RWPE2 (cell line): Measurements from ENCODE around the gene SLC27A5.
"Not testable (repeated sequence)": the region's sequence is repeated elsewhere in the genome, so short reads cannot be mapped to it uniquely, and the experiment has no call there.

Experiments used
- ATAC-seq: fragments of 200-7000 bp; cut with Tn5 transposase; 3 replicates; pipeline ENCODE4 v1.9.1; 2021; ENCODE audit warnings: low read depth
- DNase-seq: peaks from one replicate; pipeline ENCODE4 v3.0.0-alpha.2; 2020; ENCODE audit warnings: low spot score
- H3K27ac ChIP-seq: fragments of 450-650 bp; 2 replicates; pipeline ENCODE4 v1.5.1; 2017; ENCODE audit warnings: mild to moderate bottlenecking; ENCODE audit not compliant: poor library complexity, severe bottlenecking
- H3K27me3 ChIP-seq: fragments of 250-450 bp; sonication (Bioruptor Pico); 2 replicates; pipeline ENCODE4 v1.5.1; 2021; ENCODE audit warnings: mild to moderate bottlenecking, moderate library complexity; ENCODE audit not compliant: insufficient read depth, poor library complexity, severe bottlenecking
- H3K36me3 ChIP-seq: fragments of 250-450 bp; sonication (Bioruptor Pico); 2 replicates; pipeline ENCODE4 v1.5.1; 2020; ENCODE audit warnings: low read depth, mild to moderate bottlenecking, moderate library complexity
- H3K4me1 ChIP-seq: fragments of 250-450 bp; sonication (Bioruptor Pico); 2 replicates; pipeline ENCODE4 v1.5.1; 2021; ENCODE audit warnings: mild to moderate bottlenecking, moderate library complexity; ENCODE audit not compliant: insufficient read depth, poor library complexity, severe bottlenecking
- H3K4me3 ChIP-seq: fragments of 250-450 bp; sonication (Bioruptor Pico); 2 replicates; pipeline ENCODE4 v1.5.1; 2021; ENCODE audit warnings: mild to moderate bottlenecking, moderate library complexity; ENCODE audit not compliant: severe bottlenecking
- H3K9me3 ChIP-seq: fragments of 250-450 bp; sonication (Bioruptor Pico); 2 replicates; pipeline ENCODE4 v1.5.1; 2021; ENCODE audit warnings: mild to moderate bottlenecking, moderate library complexity; ENCODE audit not compliant: severe bottlenecking
- TF ChIP-seq, protein P1 (sequence below): fragments of 450-650 bp; IDR thresholded peaks from one replicate; pipeline ENCODE4 v1.5.1; 2017; ENCODE audit warnings: mild to moderate bottlenecking, moderate library complexity; ENCODE audit not compliant: poor library complexity, severe bottlenecking

The SLC27A5 gene

DNA sequence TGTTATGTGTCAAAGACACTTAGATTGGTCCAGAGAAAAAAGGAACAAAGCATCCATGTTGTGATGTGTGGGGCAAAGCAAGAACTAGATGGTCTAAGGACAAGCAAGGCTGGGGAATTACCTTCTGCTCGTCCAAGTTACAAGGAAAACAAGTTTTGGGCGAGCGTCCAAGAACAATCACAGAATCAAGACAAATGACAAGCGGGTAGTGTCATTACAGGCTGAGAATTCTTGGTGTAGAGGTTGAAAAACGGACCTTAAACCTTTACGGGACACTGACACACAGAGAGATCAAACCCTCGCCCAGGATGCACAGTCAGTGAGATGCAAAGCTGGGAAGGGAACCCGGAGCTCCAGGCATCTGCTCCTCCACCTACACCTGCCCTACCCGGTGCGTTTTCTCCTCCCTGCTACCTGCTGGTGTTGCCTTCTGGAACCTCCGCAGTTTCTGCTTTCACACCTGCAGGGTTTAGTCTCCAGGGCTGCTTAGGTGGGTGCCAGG lies 60.9 kb downstream of the SLC27A5 start:
- ATAC-seq (peak; percentile 49), DNase-seq (no peak)
- H3K36me3 ChIP-seq = no peaks in the 10 kb centered on the region
- no peaks in the 10 kb centered on the region for H3K4me1 ChIP-seq
- no peaks in the 10 kb centered on the region for H3K27me3 ChIP-seq
- H3K27ac ChIP-seq = no peak overlapping the region
- TF ChIP-seq, protein P1, sequence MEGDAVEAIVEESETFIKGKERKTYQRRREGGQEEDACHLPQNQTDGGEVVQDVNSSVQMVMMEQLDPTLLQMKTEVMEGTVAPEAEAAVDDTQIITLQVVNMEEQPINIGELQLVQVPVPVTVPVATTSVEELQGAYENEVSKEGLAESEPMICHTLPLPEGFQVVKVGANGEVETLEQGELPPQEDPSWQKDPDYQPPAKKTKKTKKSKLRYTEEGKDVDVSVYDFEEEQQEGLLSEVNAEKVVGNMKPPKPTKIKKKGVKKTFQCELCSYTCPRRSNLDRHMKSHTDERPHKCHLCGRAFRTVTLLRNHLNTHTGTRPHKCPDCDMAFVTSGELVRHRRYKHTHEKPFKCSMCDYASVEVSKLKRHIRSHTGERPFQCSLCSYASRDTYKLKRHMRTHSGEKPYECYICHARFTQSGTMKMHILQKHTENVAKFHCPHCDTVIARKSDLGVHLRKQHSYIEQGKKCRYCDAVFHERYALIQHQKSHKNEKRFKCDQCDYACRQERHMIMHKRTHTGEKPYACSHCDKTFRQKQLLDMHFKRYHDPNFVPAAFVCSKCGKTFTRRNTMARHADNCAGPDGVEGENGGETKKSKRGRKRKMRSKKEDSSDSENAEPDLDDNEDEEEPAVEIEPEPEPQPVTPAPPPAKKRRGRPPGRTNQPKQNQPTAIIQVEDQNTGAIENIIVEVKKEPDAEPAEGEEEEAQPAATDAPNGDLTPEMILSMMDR = no peak
- H3K9me3 ChIP-seq = no peaks in the 10 kb centered on the region
- H3K4me3 ChIP-seq = peak overlapping the region; percentile 70

DNA sequence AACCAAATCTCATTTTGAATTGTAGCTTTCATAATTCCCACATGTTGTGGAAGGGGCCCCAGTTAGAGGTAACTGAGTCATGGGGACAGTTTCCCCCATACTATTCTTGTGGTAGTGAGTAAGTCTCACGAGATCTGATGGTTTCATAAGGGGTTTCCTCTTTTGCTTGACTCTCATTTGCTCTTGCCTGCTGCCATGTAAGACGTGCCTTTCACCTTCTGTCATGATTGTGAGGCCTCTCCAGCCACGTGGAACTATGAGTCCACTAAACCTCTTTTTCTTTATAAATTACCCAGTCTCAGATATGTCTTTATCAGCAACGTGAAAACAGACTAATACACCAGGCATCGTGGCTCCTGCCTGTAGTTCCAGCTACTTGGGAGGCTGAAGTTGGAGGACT lies 61.8 kb downstream of the SLC27A5 start:
- not testable (repeated sequence) for ATAC-seq, DNase-seq, H3K4me1 ChIP-seq, H3K9me3 ChIP-seq, H3K27ac ChIP-seq, H3K36me3 ChIP-seq, H3K4me3 ChIP-seq, H3K27me3 ChIP-seq

DNA sequence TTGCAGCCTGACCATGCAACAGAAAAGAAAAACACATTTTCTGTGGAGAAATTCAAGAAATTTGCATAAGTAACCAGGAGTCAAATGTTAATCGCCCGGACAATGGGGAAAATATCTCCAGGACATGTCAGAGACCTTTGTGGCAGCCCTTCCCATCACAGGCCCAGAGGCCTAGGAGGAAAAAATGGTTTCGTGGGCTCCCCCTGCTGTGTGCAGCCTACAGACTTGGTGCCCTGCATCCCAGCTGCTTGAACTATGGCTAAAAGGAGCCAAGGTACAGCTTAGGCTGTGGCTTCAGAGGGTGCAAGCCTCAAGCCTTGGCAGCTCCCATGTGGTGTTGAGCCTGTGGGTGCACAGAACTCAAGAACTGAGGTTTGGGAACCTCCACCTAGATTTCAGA lies 62.9 kb downstream of the SLC27A5 start:
- H3K36me3 ChIP-seq, H3K9me3 ChIP-seq, H3K27ac ChIP-seq, H3K4me1 ChIP-seq, ATAC-seq, DNase-seq, H3K27me3 ChIP-seq, H3K4me3 ChIP-seq: not testable (repeated sequence)
